DOHH2 (cell line): Measurements from ENCODE around the gene LRMDA.

Experiments
- H3F3A ChIP-seq: fragments of 200-600 bp; sonication (generic), shearing (Covaris generic); 2 replicates; pipeline ENCODE4 v1.6.0; 2016; ENCODE audit warnings: antibody characterized with exemption, mild to moderate bottlenecking; ENCODE audit not compliant: control insufficient read depth, insufficient read depth
- H3K27ac ChIP-seq: fragments of 200-600 bp; sonication (generic); 2 replicates; pipeline ENCODE4 v1.5.1; 2014; ENCODE audit warnings: low read depth, mild to moderate bottlenecking, low read length, moderate library complexity
- H3K27me3 ChIP-seq: fragments of 200-600 bp; sonication (generic); 2 replicates; pipeline ENCODE4 v1.6.1; 2014; ENCODE audit warnings: mild to moderate bottlenecking, low read length, mixed read lengths; ENCODE audit not compliant: control insufficient read depth
- H3K36me3 ChIP-seq: fragments of 200-600 bp; sonication (generic); 2 replicates; pipeline ENCODE4 v1.6.1; 2014; ENCODE audit warnings: mild to moderate bottlenecking, low read length, moderate library complexity, mixed read lengths; ENCODE audit not compliant: control insufficient read depth
- H3K4me1 ChIP-seq: fragments of 200-600 bp; sonication (generic); 2 replicates; pipeline ENCODE4 v1.6.1; 2014; ENCODE audit warnings: mild to moderate bottlenecking, low read length, mixed read lengths; ENCODE audit not compliant: control insufficient read depth
- H3K4me2 ChIP-seq: fragments of 200-600 bp; sonication (generic); 2 replicates; pipeline ENCODE4 v1.6.0; 2014; ENCODE audit warnings: mild to moderate bottlenecking, low read length, moderate library complexity
- H3K4me3 ChIP-seq: fragments of 200-600 bp; sonication (generic); 2 replicates; pipeline ENCODE4 v1.5.1; 2014; ENCODE audit warnings: mild to moderate bottlenecking, low read length, mixed read lengths
- H3K79me2 ChIP-seq: fragments of 200-600 bp; sonication (generic); 2 replicates; pipeline ENCODE4 v1.6.1; 2014; ENCODE audit warnings: mild to moderate bottlenecking, low read length, mixed read lengths; ENCODE audit not compliant: control insufficient read depth
- H3K9me2 ChIP-seq: fragments of 200-600 bp; sonication (generic); replicated peaks from 2 replicates; pipeline ENCODE4 v1.6.1; 2014; ENCODE audit warnings: mild to moderate bottlenecking, low read length, mixed read lengths; ENCODE audit not compliant: control insufficient read depth
- H3K9me3 ChIP-seq: fragments of 200-600 bp; sonication (generic); 2 replicates; pipeline ENCODE4 v1.6.1; 2014; ENCODE audit warnings: antibody characterized with exemption, low read length, mixed read lengths; ENCODE audit not compliant: control insufficient read depth, insufficient read depth
- H4K20me1 ChIP-seq: fragments of 200-600 bp; sonication (generic); 2 replicates; pipeline ENCODE4 v1.6.0; 2014; ENCODE audit warnings: low read depth, mild to moderate bottlenecking, antibody characterized with exemption, low read length, moderate library complexity; ENCODE audit not compliant: control insufficient read depth, insufficient read depth
- EZH2phosphoT487 ChIP-seq: fragments of 200-600 bp; sonication (generic); IDR thresholded peaks from 2 replicates; pipeline ENCODE4 v1.6.1; 2017; ENCODE audit warnings: borderline replicate concordance, mild to moderate bottlenecking, antibody characterized with exemption, low read length, moderate library complexity, mixed read lengths
- TF ChIP-seq, protein P1 (sequence below): fragments of 200-600 bp; sonication (generic); IDR thresholded peaks from one replicate; pipeline ENCODE4 v1.5.1; 2014; ENCODE audit warnings: antibody characterized with exemption, mild to moderate bottlenecking, low read depth, low read length; ENCODE audit not compliant: poor library complexity, severe bottlenecking

Gene LRMDA

DNA sequence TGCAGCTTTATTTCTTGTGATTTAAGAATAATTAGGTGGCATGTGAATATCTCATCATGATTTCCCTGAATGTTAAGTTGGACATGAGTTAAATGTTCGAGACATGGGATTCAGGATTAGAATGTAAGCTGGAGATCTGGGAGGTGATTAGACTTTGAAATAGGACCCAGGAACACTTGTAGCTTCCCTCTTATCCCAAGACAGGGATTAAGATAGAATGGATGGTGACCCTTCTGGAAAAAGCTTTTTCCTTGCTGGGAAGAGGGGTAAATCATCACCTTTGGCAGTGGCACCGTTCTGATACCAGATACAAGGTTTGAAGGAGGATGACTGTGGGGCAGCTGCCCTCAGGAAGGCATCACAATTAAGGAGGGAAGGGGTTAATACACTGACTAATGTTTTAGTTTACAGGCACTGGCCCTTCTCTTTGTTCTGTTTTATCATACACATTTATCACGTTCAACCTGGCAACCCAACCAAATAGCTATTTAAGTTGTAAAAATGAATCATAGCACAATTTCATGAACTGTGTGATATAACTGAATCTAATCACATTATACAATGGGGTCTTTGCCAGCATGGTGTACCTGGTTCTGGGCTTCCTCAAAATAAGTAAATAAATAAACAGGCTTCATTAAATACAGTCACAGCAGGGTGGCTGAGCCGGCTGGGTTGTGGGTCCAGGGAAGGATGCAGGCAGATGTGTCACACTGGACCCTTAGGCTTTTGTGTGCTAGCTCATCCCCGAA, 212.7 kb downstream of the LRMDA start:
- H3F3A ChIP-seq: no peaks in the 10 kb centered on the region
- no peak overlapping the region for H3K27ac ChIP-seq
- no peaks in the 10 kb centered on the region for H3K9me3 ChIP-seq
- no peaks in the 10 kb centered on the region for H3K9me2 ChIP-seq
- no peaks in the 10 kb centered on the region for H4K20me1 ChIP-seq
- no peaks in the 10 kb centered on the region for H3K4me1 ChIP-seq
- H3K36me3 ChIP-seq: no peaks in the 10 kb centered on the region
- TF ChIP-seq EZH2phosphoT487: no peak
- TF ChIP-seq, protein P1, sequence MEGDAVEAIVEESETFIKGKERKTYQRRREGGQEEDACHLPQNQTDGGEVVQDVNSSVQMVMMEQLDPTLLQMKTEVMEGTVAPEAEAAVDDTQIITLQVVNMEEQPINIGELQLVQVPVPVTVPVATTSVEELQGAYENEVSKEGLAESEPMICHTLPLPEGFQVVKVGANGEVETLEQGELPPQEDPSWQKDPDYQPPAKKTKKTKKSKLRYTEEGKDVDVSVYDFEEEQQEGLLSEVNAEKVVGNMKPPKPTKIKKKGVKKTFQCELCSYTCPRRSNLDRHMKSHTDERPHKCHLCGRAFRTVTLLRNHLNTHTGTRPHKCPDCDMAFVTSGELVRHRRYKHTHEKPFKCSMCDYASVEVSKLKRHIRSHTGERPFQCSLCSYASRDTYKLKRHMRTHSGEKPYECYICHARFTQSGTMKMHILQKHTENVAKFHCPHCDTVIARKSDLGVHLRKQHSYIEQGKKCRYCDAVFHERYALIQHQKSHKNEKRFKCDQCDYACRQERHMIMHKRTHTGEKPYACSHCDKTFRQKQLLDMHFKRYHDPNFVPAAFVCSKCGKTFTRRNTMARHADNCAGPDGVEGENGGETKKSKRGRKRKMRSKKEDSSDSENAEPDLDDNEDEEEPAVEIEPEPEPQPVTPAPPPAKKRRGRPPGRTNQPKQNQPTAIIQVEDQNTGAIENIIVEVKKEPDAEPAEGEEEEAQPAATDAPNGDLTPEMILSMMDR: no peak
- H3K27me3 ChIP-seq: 0 out of 2 replicates have a peak, but pooled peaks cover 5% of the 10 kb centered on the region
- H3K79me2 ChIP-seq: no peaks in the 10 kb centered on the region
- no peak overlapping the region for H3K4me2 ChIP-seq
- no peak overlapping the region for H3K4me3 ChIP-seq

DNA sequence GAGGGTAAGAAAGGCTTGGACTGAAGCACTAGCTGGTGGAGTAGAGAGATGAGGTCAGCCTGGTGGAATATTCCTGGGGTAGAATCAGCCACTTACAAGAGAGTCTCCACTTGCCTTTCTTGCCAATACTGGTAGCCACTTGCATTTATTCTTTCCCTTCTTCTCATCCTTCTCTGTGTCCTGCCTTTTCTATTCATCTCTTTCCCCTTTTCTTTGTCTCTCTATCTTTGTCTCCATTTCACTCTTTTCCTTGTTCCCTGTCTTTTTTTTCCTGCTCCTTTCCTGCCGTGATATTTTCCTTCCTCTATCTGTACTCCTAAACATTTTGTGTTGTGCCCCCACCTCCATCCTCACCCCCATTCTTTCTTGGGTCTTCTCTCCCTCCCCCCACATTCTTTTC, 214.3 kb downstream of the LRMDA start:
- H3K4me3 ChIP-seq: no peak overlapping the region
- no peaks in the 10 kb centered on the region for H3F3A ChIP-seq
- H3K27me3 ChIP-seq: 0 out of 2 replicates have a peak, but pooled peaks cover 3% of the 10 kb centered on the region
- H3K9me2 ChIP-seq: no peaks in the 10 kb centered on the region
- H3K79me2 ChIP-seq: no peaks in the 10 kb centered on the region
- H3K27ac ChIP-seq: no peak overlapping the region
- H3K9me3 ChIP-seq: no peaks in the 10 kb centered on the region
- no peaks in the 10 kb centered on the region for H3K36me3 ChIP-seq
- H3K4me2 ChIP-seq: no peak overlapping the region
- no peak for TF ChIP-seq EZH2phosphoT487
- TF ChIP-seq, protein P1: no peak
- H4K20me1 ChIP-seq: no peaks in the 10 kb centered on the region
- no peaks in the 10 kb centered on the region for H3K4me1 ChIP-seq

DNA sequence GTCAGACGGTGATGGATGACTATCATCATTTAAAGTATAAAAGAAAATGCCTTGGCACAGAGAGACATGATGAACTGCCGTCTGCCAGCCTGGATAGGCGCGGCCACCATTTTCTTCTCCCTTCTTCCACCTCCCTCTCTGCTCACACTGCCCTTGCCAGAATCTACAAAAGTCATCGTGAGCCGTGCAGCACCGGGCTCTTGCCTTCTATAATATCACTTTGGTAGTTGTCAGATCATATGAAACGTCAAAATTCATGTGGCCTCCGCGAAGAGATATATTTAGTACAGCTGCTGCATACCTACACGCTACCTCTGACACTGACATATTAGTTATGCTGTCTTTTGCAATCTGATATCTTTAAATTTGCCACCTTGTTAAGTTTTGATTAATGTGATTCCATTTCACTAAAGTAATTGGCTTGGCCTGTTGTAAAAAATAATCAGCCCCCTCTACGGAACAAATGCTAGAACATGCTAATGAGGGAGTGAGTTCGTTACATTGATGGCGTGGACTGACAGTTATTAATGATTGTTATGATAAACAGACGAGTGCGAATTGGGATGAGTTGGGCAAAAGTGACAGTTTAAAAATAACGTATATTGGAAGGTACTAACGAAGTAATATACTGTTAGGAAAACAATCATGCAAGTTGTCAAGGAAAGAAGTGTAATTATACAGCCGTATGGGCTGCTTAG, 214.9 kb downstream of the LRMDA start:
- Histone ChIP-seq H3K4me1 (no peaks in the 10 kb centered on the region), H3F3A (no peaks in the 10 kb centered on the region), H3K27me3 (0 out of 2 replicates have a peak, but pooled peaks cover 3% of the 10 kb centered on the region), H3K4me2 (no peak overlapping the region), H4K20me1 (no peaks in the 10 kb centered on the region), H3K4me3 (no peak overlapping the region), H3K9me3 (no peaks in the 10 kb centered on the region), H3K9me2 (no peaks in the 10 kb centered on the region), H3K79me2 (no peaks in the 10 kb centered on the region), H3K36me3 (no peaks in the 10 kb centered on the region), H3K27ac (no peak overlapping the region)
- TF ChIP-seq, protein P1: no peak
- no peak for TF ChIP-seq EZH2phosphoT487
